Amniotic epithelial cell (primary cell): ENCODE data around the gene C5AR1.
"Not testable (repeated sequence)": the region's sequence is repeated elsewhere in the genome, so short reads cannot be mapped to it uniquely, and the experiment has no call there.

Experiments
- DNase-seq: peaks from one replicate; pipeline ENCODE4 v3.0.0-alpha.2; 2010; ENCODE audit warnings: low read depth

C5AR1 gene

DNA sequence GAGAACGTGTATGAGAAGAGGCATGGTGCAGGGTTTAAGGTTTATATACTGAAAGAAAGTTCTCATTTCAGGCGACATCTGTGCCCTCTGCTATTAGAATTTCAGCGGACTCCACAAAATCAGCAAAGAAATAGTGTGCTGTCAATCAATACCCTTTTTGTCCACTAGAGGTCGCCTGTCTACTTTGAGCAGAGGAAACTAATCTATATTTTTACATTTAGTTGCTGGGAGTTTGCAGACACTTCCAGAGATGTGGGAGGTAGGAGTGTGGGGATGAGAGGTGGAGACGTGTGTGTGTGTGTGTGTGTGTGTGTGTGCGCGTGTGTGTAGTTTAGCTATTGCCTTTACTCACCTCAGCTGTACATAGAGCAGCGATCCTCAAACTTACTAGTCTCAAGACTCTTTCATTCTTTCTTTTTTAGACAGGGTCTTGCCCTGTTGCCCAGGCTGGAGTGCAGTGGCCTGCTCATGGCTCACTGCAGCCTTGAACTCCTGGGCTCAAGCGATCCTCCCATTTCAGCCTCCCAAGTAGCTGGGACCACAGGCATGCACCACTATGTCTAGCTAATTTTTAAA, 25.2 kb upstream of the C5AR1 start:
- DNase-seq = peak; percentile 73

GRCh38 chr19:47296036-47296435, 13.6 kb upstream of the C5AR1 start:
- DNase-seq = peak; percentile 69

- not testable (repeated sequence) for DNase-seq
These were observed 8.8 kb upstream of the C5AR1 start for GRCh38 chr19:47300867-47301266.

GRCh38 chr19:47302249-47302648, 7.4 kb upstream of the C5AR1 start:
- DNase-seq = no peak

GRCh38 chr19:47303966-47304365, 5.7 kb upstream of the C5AR1 start:
- DNase-seq = no peak

GRCh38 chr19:47305309-47305751, 4.3 kb upstream of the C5AR1 start:
- peak; percentile 85 for DNase-seq

- no peak for DNase-seq
These were observed 3.4 kb upstream of the C5AR1 start for GRCh38 chr19:47306303-47306702.

DNA sequence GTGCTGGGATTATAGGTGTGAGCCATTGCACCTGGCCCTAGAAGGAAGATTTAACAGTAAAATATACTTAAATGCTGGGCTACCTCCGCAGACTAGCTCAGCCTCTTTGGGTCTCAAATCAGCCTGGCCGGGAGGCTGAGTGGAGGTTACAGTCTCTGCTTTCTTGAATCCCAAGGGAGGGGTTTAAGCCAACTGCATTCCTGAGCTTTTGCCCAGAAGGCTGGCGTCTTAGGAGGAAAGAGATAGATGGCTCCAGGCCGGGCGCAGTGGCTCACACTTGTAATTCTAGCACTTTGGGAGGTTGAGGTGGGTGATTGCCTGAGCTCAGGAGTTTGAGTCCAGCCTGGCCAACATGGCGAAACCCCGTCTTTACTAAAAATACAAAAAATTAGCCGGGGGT, 623 bp upstream of the C5AR1 start:
- DNase-seq = peak; percentile 29

DNA sequence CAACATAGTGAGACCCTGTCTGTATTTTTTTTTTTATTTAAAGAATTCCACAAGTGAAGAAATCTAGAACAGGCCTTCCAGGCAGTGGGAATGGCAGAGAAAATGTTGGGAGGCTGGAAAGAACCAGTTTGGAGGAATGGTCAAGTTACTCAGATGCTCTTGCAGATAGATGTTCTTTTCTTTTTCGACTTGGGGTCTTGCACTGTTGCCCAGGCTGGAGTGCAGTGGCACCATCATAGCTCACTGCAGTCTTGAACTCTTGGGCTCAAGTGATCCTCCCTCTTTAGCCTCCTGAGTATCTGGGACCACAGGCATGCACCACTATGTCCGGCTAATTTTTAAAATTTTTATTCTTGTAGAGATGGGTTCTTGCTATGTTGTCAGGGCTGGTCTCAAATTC, 662 bp downstream of the C5AR1 start:
- no peak for DNase-seq

DNA sequence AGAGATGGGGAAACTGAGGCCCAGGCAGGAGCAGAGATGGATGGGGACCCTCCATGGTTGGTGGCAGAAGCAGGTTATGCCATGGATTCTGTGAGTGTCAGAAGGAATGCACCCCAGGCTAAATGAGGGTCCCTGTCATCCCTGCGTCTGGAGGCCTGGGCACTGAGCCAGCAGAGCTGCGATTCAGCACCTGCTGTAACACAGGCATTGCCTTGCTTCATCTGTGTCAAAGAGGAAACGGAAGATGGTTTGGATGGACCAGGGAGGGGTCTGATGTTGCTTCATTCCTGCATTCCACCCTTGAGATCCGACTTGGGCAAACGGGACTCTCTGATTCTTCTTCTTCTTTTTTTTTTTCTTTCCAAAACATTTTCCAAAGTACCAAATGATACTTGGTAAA, 1.2 kb downstream of the C5AR1 start:
- peak; percentile 40 for DNase-seq

GRCh38 chr19:47312366-47313006, 2.8 kb downstream of the C5AR1 start:
- no peak for DNase-seq

GRCh38 chr19:47313754-47314295, 4.2 kb downstream of the C5AR1 start:
- no peak for DNase-seq

DNA sequence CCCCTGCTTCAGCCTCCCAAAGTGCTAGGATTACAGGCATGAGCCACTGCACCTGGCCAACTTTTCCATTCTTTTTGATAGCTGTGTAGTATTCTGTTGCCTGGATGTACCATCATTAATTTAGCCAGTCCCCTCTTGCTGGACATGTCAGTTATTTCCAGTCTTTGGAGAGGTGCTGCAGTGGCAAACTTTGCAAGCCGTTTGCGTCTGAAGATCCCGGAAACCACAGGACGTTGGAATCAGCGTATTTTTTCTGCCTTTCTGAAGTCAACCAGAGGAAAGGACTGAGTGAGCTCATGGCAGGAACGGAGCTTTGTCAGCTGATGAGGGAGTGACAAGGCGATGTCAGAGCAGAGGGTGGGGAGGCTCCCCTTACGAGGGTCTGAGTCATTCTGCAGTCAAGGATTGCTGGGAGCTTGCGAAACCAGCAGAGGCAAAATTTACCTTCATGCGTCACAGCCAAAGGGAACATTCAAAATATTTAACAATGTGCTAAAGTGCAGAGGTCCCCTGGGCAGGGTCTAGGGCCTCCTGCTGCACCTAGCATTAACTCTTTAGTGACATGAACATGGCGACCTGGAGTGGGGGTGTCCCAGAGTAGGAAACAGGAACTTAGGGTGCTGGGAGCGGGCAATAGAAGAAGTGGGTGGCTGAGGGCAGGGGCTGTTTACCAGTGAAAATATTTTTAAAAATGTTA, 5.6 kb downstream of the C5AR1 start:
- peak; percentile 96 for DNase-seq

GRCh38 chr19:47316513-47316912, 6.9 kb downstream of the C5AR1 start:
- no peak for DNase-seq

DNA sequence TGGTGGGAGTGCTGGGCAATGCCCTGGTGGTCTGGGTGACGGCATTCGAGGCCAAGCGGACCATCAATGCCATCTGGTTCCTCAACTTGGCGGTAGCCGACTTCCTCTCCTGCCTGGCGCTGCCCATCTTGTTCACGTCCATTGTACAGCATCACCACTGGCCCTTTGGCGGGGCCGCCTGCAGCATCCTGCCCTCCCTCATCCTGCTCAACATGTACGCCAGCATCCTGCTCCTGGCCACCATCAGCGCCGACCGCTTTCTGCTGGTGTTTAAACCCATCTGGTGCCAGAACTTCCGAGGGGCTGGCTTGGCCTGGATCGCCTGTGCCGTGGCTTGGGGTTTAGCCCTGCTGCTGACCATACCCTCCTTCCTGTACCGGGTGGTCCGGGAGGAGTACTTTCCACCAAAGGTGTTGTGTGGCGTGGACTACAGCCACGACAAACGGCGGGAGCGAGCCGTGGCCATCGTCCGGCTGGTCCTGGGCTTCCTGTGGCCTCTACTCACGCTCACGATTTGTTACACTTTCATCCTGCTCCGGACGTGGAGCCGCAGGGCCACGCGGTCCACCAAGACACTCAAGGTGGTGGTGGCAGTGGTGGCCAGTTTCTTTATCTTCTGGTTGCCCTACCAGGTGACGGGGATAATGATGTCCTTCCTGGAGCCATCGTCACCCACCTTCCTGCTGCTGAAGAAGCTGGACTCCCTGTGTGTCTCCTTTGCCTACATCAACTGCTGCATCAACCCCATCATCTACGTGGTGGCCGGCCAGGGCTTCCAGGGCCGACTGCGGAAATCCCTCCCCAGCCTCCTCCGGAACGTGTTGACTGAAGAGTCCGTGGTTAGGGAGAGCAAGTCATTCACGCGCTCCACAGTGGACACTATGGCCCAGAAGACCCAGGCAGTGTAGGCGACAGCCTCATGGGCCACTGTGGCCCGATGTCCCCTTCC, 10.5 kb downstream of the C5AR1 start:
- no peak for DNase-seq

DNA sequence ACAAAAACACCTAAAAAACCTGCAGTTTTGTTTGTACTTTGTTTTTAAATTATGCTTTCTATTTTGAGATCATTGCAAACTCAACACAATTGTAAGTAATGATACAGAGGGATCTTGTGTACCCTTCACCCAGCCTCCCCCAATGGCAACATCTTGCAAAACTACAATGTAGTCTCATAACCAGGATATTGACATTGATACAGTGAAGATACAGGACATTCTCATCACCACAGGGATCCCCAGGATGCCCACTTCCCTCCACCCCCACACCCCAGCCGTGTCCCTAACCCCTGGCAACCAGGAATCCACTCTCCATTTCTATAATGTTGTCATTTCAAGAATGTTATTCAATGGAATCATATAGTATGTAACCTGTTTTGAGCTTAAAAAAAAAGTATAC, 12.0 kb downstream of the C5AR1 start:
- no peak for DNase-seq

DNA sequence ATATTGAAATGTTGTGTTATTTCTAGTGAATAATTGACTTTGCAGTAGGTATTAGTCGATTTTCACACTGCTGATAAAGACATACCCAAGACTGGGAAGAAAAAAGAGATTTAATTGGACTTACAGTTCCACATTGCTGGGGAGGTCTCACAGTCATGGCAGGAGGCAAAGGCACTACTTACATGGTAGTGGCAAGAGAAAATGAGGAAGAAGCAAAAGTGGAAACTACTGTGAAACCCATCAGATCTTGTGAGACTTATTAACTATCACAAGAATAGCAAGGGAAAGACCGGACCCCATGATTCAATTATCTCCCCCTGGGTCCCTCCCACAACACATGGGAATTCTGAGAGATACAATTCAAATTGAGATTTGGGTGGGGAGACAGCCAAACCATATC, 12.4 kb downstream of the C5AR1 start:
- DNase-seq = no peak

- no peak for DNase-seq
These were observed 13.7 kb downstream of the C5AR1 start for GRCh38 chr19:47323409-47323808.

GRCh38 chr19:47323872-47324271, 14.2 kb downstream of the C5AR1 start:
- DNase-seq = no peak

DNA sequence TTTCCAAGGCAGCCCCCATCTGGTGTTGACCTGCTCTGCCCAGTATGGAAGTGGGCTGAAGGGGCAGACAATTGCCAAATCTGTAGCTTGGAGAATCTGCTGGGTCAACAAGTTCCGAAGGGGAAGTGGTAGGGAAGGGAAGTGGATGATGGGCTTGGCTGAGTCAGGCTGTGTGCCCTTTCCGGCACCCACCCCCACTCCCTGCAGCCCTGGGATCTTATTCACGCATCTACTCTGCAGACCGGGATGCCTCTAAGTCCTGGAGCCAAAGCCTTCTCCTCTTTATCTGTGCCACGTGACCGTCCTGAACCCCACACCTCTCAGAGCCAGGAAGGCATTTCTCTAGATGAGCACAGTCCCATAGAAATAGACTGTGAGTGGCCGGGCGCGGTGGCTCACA, 14.8 kb downstream of the C5AR1 start:
- DNase-seq = no peak

- peak; percentile 37 for DNase-seq
These were observed 20.8 kb downstream of the C5AR1 start for GRCh38 chr19:47330466-47330869.

DNA sequence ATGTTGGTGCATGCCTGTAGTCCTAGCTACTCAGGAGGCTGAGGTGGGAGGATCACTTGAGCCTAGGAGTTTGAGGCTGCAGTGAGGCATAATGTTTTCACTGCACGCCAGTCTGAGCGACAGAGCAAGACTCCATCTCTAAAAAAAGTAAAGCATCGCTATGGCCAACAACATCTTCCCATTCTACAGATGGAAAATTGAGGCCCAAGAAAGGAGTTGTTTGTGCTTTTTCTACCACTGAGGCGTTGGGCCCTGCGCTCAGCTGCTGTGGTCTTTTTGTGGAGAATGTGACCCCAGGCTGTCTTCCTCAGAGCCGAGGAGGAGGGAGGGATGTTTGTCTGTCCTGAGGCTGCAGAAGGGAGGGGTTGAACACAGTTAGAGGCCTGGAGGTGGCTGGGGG, 21.8 kb downstream of the C5AR1 start:
- no peak for DNase-seq
